ENCODE measurements around the gene ZCCHC14.

- peak; percentile 27 for TF ChIP-seq CTCF (IDR thresholded peaks at IDR 0.05; ENCODE audit: low read length)
- TF ChIP-seq EZH2 (optimal IDR thresholded peaks at IDR 0.05; ENCODE audit: low read depth, low read length): no peak
- TF ChIP-seq EZH2phosphoT487 (IDR thresholded peaks at IDR 0.05; ENCODE audit: low read length): no peak
Measured at GRCh38 chr16:87420026-87421002, 72.5 kb downstream of the ZCCHC14 start.
